A673 (cell line): ENCODE results near the gene CHIT1.

ENCODE experiments used
- CTCF ChIP-seq: fragments of 300-800, 200-600 bp; sonication (generic); conservative IDR thresholded peaks from 2 replicates; pipeline ENCODE4 v1.5.1; 2017; ENCODE audit warnings: low read depth, mild to moderate bottlenecking, antibody characterized with exemption, low read length, moderate library complexity, mixed read lengths
- EZH2 ChIP-seq: fragments of 200-600 bp; sonication (generic); IDR thresholded peaks from 2 replicates; pipeline ENCODE4 v1.6.1; 2017; ENCODE audit warnings: borderline replicate concordance, low read depth, mild to moderate bottlenecking, mixed read lengths, antibody characterized with exemption, low read length; ENCODE audit not compliant: poor library complexity, severe bottlenecking

GRCh38 chr1:203268901-203269653 is 39.6 kb upstream of the CHIT1 start:
- TF ChIP-seq CTCF (peak; percentile 89), EZH2 (no peak)
